Right ventricle myocardium inferior (tissue), 1 donor: ENCODE data around the gene SLC12A8. TPM values are rescaled to one million over a fixed set of nuclear protein-coding genes. Genes with fewer than 3 reads are reported as not detected.

Source experiments
- ATAC-seq: fragments of 200-7000 bp; cut with Tn5 transposase; one replicate; pipeline ENCODE4 v1.9.1; 2020; ENCODE audit warnings: mild to moderate bottlenecking, moderate library complexity
- DNase-seq: peaks from one replicate; pipeline ENCODE4 v3.0.0; 2021; ENCODE audit errors: missing footprints
- intact Hi-C: fragments of 100-400 bp; cut with DNase I; formaldehyde crosslinking; loops from one replicate; pipeline ENCODE4 v1.11.0; 2022
- total RNA-seq: library from RNA; stranded (reverse); fragmentation: NEBNext Ultra II Directional; extraction: Animal tissue kit (Norgen Biotek cat#: 25700); gene quantifications from one replicate; pipeline ENCODE4 v1.2.1, GENCODE V29; 2021
- donor health status: DM: no; HTN: yes; CAD: no; lungs with severe emphysema.

SLC12A8 gene
- total RNA-seq, 1 donor from 2014 or later = 0.19 TPM

GRCh38 chr3:125191730-125192129 is 20.8 kb downstream of the SLC12A8 start:
- intact Hi-C loops = loop anchor here (10.0 kb wide), 1 partner anchor 243 kb away; no protein-coding TSS in a partner anchor
- no peak for DNase-seq
- ATAC-seq = no peak

- ATAC-seq (no peak), DNase-seq (no peak)
- intact Hi-C loops = loop anchor here (10.0 kb wide), 1 partner anchor 244 kb away; no protein-coding TSS in a partner anchor
These were observed 21.3 kb downstream of the SLC12A8 start for GRCh38 chr3:125191256-125191655.

- DNase-seq (no peak), ATAC-seq (no peak)
- intact Hi-C loops = loop anchor here (10.0 kb wide), 1 partner anchor 244 kb away; no protein-coding TSS in a partner anchor
These were observed 21.8 kb downstream of the SLC12A8 start for GRCh38 chr3:125190786-125191185.

GRCh38 chr3:125189378-125190165 is 23.0 kb downstream of the SLC12A8 start:
- ATAC-seq (no peak), DNase-seq (no peak)
- intact Hi-C loops = loop anchor here (10.0 kb wide), 1 partner anchor 245 kb away; no protein-coding TSS in a partner anchor

- DNase-seq (no peak), ATAC-seq (no peak)
- intact Hi-C loops = no loop called here
These were observed 23.6 kb downstream of the SLC12A8 start for GRCh38 chr3:125188955-125189354.

GRCh38 chr3:125187599-125187910 is 25.0 kb downstream of the SLC12A8 start:
- DNase-seq (no peak), ATAC-seq (no peak)
- intact Hi-C loops = no loop called here

GRCh38 chr3:125186800-125187598 is 25.5 kb downstream of the SLC12A8 start:
- ATAC-seq (no peak), DNase-seq (no peak)
- intact Hi-C loops = no loop called here

GRCh38 chr3:125186261-125186787 is 26.2 kb downstream of the SLC12A8 start:
- ATAC-seq = peak; percentile 50
- intact Hi-C loops = no loop called here
- no peak for DNase-seq

- ATAC-seq (no peak), DNase-seq (no peak)
- intact Hi-C loops = no loop called here
These were observed 26.7 kb downstream of the SLC12A8 start for GRCh38 chr3:125185805-125186204.

GRCh38 chr3:125179884-125180240 is 32.7 kb downstream of the SLC12A8 start:
- intact Hi-C loops = no loop called here
- DNase-seq (no peak), ATAC-seq (no peak)

- DNase-seq (no peak), ATAC-seq (no peak)
- intact Hi-C loops = no loop called here
These were observed 33.2 kb downstream of the SLC12A8 start for GRCh38 chr3:125179143-125179883.

GRCh38 chr3:125177746-125178145 is 34.8 kb downstream of the SLC12A8 start:
- no peak for ATAC-seq
- intact Hi-C loops = no loop called here
- DNase-seq = no peak

- no peak for ATAC-seq
- intact Hi-C loops = no loop called here
- no peak for DNase-seq
These were observed 37.1 kb downstream of the SLC12A8 start for GRCh38 chr3:125175295-125176078.

GRCh38 chr3:125172346-125172745 is 40.2 kb downstream of the SLC12A8 start:
- no peak for DNase-seq
- intact Hi-C loops = no loop called here
- ATAC-seq = no peak

GRCh38 chr3:125168711-125169393 is 43.7 kb downstream of the SLC12A8 start:
- peak; percentile 37 for ATAC-seq
- intact Hi-C loops = loop anchor here (5.0 kb wide), 1 partner anchor 407 kb away; no protein-coding TSS in a partner anchor
- DNase-seq = no peak

- ATAC-seq = no peak
- intact Hi-C loops = loop anchor here (5.0 kb wide), 1 partner anchor 404 kb away; no protein-coding TSS in a partner anchor
- no peak for DNase-seq
These were observed 45.9 kb downstream of the SLC12A8 start for GRCh38 chr3:125166599-125167136.

GRCh38 chr3:125165948-125166553 is 46.5 kb downstream of the SLC12A8 start:
- no peak for ATAC-seq
- intact Hi-C loops = loop anchor here (2.0 to 5.0 kb wide), 2 partner anchors 171 to 404 kb away; no protein-coding TSS in a partner anchor

More at GRCh38 chr3:125165948-125166553, 46.5 kb downstream of the SLC12A8 start:
- DNase-seq = no peak
